Suppressor macrophage (primary cell): ENCODE results near the gene RHOG.
"Not testable (repeated sequence)": the region's sequence is repeated elsewhere in the genome, so short reads cannot be mapped to it uniquely, and the experiment has no call there.

Experiments
- DNase-seq, 4 experiments: peaks; one replicate each; pipeline ENCODE4 v3.0.0-alpha.2; 2020 to 2022
- total RNA-seq, 17 experiments: gene quantifications; one replicate each; lab custom pipeline; 2026; ENCODE audit warnings: mixed read lengths in 6 of 17, inconsistent platforms in 3 of 17; lab: John Stamatoyannopoulos, UW

RHOG gene
- 58.0 to 260 (median 111) reads per million in 17 experiments for total RNA-seq

DNA sequence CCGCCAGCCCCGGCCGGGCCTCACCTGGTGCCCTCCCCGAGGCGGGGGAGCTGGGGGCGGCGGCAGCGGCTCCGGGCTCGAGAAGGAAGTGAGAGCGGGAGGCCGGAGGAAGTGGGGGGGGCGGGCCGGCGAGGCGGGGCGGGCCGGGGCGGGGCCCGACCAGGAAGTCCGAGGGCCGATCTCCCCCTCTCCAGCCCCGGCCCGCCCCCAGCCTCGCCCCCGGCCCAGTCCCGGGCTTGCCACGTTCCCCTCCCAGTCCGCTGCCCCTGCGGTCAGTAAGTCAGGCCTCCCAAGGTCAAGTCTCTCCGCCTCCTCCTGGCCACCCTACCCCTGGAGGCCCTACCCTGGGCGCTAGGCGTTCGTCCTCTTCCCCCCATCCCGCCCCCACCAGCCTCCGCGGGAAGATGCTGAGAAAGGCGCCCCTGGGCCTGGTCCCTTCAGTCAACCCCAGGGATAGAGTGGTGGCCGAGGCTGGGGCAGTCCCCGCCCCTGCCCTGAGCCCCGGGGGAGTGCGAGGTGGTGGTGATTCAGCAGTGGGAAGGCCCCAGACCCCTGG lies at the start of gene RHOG:
RHOG (minus strand) TSS at position 90 of the 556 bp plus-strand sequence. CDS start 12,821 bp downstream, outside the sequence.
- peak in 3 of 4 experiments; percentile 82 to 95 (median 93) for DNase-seq

DNA sequence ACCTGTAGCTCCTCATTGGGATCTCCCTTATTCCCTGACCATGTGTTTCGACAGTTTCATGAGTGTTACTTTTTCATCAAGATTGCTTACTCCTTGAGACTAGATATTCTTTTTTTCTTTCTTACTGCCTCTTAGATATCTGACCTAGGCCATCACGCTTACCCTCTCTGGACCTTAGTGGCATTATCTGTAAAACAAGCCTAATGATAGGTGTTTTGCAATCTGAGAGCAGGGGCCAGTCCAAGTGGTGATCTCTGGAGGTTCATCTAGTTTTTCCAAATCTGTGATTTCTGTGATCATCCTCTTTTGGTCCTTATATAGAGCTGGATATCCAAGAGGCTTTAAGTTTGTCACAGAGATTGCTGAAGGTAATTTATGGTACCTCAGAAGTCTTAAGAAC lies 49.3 kb upstream of the RHOG start:
- DNase-seq = no peak

DNA sequence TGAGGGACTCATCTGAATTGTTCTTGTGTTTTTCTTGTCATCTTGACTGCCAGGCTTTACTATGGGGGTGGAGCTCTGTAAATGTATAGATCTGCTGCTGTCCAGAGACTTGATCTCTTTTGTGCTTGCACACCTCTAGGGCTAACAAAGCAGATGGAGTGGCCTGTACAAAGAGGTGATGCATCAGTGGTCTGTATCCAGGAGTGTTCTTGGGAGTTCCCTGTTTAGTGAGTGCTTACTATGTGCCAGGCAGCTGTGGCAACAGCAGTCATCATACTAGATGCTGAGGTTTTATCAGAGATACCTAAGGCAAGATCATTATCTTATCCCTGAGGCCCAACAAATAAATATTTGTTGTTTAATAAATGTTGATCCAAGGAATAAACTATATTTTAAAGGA lies 48.1 kb upstream of the RHOG start:
- no peak for DNase-seq

DNA sequence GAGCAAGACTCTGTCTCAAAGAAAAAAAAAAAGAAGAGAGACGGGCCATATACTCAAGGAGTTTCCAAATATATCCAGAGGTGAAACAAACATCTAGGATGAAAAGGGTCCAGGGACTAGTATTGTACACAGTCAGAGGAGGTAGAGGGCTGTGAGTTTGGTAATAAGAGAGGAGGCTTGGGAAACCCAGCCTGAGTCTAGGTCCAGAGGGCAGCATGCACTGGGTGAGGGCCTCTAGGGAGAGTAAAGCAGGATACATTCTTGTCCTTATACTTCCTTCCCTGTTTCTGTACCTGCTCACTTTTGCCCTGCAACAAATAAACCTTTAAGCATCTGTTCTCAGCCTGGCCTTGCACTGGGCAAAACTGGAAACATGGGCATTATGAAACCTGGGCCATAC lies 46.2 kb upstream of the RHOG start:
- no peak for DNase-seq

DNA sequence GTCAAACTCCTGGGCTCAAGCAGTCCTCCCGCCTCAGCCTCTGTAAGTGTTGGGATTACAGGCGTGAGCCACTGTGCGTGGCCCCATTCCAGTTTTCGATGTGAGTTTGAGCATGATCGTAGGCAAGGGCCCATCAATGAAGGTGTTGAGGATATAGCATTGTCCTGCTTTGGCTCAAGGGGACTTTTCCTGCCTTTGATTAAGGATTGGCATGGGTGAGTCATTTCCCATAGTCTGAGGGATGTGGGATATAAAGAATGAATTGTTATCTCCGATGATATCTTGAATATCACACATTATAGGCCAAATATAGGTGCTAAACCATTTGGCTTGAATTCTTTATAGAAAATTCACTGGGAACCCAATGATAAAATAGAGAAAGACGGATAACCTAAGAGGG lies 45.1 kb upstream of the RHOG start:
- no peak for DNase-seq

DNA sequence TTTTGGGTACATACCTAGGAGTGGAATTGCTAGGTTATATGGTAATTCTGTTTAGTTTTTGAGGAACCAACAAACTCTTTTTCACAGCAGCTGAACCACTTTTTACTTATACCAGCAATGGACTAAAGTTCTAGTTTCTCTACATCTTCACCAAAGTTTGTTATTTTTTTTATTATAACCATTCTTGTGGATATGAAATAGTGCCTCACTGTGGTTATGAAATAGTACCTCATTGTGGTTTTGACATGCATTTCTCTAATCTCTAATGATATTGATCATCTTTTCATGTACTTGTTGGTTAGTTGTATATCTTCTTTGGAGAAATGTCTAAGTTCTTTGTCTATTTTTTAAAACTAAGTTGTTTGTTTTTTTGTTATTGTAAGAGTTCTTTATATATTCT lies 41.9 kb upstream of the RHOG start:
- no peak for DNase-seq

DNA sequence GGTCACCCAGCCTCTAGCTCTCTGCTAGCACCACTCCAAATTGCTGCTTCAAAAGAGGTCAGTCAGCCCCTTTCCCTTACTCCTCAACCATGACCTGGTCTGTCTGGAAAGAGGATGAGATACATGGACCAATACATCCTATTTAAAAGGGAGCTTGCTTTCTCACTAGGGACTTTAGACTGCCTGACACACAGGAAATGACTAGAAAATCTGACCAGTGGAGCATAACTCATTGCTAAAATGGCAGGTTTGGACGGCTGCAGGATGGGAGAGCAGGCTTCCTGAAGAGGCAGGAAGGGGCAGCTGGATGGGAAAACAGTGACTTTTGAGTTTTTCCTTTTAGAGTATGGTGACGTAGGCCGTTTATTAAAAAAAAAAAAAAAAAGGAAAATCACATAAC lies 40.0 kb upstream of the RHOG start:
- DNase-seq = no peak

DNA sequence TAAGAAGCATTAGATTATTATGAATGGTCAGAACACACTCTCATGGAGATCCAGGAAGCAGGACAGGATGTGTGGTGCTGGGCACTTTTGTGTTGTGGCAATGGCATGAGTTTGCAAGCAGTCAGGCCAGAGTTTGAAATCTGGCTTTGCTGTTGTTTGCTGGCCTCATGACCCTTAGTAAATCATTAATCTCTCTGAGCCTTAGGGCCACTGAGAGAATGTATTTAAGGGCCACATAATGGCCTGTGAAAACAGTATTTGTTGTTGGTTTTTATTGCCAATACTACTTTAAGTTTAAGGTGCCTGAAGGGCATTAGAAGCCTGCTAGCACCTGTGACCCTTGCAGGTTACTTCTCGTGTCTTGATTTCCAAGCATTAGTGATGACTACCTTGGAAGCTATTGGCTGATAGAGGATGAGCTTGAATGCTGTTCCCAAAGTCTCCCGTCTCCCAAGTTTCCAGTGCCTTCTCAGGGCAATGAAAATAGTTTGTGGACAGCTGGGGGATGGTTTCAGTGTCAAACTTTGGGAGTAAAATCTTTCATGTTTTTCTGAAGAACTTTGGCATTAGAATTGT lies 39.3 kb upstream of the RHOG start:
- no peak for DNase-seq

DNA sequence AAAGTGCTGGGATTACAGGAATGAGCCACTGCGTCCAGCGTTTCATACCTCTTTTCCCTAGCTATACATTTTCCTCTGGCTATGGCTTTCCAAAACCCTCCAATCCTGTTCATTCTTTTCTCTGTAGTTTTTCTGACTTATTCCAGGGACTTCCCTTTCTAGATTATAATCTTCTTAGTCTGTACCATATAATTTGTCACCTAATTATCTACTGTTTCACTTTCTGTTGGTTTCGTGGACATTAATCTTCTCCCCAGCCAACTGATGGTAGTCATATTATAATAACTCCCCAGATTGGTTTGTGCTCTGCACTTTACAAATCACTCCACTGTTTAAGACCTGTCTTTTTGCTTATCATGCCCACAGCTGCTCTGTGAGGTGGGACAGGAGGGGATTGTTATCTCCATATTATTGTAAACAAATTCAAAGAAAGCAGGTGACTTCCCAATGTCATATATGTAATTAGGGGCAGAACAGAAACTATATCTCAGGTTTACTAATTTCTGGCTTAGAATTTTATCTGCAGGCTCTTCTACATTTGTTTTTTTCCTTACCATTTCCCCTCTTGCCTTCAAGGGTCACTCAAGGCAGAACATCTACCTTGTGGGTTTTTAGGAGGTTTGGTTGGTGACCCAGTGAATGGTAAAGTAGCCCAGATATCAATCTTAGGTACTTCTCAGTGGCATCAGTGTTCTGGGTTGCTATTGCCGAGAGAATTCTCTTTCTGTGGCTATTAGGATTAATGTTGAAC lies 38.6 kb upstream of the RHOG start:
- no peak for DNase-seq

DNA sequence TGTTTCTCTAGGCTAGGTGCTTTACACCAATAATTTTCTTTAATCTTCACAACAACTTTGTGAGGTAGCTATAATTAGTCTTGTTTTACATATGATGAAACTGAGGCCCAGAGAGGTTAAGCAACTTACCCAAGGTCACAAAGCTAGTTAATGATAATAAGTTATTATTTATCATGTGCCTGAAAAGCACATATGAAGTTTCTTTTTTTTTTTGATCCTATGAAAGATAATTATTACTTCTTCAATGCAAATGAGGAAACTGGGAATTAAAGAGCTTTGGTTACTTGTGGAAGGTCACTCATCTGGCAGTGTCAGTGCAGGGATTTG lies 37.5 kb upstream of the RHOG start:
- no peak for DNase-seq

DNA sequence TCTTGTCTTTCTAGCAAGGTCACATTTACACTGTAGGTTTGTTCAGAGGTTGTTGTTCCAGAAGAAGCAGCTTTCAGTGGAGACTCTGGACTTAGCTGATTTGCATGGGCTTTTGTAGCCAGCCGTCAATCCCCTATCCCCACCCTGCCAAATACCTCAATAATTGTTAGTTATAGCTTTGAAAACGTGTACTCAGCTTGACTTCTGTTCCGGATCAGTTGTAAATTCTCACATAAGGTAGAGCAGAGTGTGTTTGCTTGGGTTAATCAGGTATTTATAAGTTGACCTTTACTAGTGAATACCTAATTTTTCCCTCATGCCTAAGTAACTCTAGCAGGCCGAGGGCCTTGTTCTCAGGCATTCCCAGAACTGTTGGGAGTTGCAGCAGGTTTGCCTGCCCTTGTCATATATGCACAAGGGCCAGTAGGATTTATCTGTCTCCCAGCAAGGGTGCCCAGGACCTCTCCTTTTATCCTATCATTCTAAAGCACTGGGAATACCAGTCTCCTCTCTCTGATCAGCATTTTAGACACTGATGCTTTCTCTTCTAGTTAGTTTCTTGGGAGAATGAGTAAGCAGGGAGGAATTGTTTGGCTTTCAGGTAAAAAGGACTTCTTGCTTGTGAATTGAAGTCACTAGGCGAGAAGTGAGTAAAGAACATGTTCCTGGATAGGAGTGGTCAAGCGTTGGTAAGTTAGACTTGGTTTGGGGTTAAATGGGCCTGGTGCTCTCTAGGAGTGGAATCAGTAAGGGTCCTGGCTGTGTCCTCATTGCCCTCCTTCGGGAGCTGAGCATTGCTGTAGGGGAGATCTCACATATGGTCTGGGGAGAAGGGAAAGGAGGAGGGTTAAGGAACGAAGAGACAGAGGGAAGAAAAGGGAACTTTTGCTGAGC lies 36.9 kb upstream of the RHOG start:
- DNase-seq = no peak

DNA sequence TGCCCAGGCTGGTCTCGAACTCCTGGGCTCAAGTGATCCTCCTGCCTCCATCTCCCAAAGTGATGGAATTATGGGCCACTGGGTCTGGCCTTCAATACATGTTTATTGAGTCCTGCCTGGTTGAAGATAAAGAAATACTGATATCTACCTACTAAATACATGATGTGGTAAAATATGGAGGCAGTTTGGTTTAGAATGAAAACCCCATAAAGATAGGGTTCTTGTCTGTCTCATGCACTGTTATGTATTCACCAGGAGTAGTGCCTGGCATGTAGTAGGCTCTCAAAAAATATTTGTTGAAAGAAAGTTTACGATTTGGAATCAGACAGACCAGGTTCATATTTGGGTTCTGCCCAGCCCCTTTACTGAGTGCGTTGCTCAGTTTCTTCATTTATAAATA lies 35.9 kb upstream of the RHOG start:
- no peak for DNase-seq

DNA sequence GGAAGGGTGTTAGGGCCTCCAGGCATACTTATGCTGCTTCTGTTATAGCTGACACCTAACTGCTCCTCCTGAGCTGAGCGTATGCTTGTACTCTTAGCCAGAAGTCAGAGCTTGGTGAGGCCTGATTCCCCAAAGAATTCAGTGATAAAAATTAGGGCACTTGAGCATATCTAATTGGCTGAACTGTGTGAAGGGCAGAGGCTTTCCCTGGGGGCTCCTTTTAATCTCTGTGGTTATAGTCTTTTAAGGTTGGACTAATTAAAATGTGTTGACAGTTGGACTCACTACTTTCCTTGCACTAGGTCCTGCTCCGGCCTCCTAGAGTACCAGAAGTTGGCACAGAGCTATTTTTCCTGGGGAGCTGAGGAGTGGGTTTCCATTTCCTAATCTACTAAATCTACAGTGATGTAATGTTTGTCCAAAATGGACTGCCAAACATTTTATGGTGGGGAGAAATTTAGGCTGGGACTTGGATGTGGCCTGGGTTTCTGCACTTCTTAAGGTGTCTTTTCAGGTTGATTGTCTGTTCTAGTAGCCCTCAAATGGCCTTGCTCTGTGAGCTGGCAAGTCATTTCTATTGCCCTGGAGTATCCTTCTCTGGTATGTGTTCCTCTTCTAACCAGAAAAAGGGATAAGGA lies 33.1 kb upstream of the RHOG start:
- DNase-seq = no peak

DNA sequence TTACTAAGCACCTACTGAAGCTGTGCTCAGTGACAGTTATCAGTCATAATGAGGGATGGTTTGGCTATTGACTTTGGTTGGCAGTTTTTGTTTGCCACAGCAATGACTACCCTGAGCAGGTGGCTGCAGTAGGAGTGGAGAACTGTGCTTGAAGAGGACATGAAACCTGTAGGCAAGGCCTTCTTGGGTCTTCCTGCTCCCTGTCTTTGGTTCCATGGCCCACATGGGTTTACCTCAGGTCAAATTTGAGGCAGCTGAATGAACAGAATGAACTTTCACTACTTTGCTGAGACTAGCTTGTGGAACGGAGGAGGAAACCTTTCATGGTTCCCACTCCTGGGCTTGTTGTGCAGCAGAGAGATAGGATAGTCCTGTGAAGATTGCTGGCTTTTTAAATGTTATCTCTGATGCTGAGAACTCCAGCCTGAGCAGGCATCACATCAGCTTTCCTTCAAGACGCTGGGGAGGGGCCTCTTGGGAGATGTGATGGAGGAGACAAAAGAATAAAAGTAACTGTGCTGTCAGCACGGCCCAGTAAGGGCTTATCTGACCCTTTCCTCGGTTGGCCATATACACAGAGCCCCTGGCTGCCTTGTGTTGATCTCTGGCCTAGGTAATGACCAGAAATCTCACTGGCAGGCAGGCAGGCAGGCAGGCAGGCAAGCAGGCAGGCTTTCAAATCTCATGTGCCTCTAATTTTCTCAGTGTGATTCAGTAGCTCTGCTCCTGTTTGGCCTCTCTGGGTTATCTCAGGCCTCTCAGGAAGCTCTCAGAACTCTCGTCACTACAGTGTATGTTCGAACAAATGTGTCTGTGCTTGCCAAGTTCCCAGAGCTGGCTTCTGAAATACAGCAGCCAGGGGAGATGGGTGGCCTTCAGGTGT lies 26.7 kb upstream of the RHOG start:
- no peak for DNase-seq

DNA sequence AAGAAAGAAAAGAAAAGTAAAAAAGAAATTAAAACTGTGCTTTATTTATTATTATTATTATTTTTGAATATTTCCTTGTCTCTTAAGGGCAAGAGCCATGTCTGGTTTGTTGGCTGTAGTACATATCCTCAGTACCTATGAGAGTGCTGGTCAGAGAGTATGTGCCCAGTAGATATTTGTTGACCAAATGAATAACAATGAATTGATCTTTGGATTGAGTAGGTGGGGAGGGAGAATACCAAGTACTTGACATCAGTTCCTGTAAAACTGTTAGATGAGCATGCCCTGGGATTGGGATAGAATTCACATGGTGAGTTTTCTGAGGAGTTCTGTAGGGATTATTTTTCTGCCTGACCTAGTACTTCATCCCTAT lies 26.1 kb upstream of the RHOG start:
- DNase-seq = no peak

DNA sequence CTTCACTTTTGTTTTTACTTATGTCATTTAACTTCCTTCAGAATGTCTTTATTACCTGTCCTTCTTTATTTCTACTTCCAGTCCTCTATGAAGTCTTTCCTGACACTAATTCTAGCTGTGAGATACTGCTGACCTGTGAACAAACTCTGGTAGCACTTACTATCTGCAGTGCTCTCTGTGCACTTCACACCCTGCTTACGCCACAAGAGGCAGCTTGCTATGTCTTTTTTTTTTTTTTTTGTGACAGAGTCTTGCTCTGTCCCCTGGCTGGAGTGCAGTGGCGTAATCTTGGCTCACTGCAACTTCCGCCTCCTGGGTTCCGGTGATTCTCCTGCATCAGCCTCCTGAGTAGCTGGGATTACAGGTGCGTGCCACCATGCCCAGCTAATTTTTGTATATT lies 25.4 kb upstream of the RHOG start:
- DNase-seq = peak; percentile 43 to 77 (median 67)

DNA sequence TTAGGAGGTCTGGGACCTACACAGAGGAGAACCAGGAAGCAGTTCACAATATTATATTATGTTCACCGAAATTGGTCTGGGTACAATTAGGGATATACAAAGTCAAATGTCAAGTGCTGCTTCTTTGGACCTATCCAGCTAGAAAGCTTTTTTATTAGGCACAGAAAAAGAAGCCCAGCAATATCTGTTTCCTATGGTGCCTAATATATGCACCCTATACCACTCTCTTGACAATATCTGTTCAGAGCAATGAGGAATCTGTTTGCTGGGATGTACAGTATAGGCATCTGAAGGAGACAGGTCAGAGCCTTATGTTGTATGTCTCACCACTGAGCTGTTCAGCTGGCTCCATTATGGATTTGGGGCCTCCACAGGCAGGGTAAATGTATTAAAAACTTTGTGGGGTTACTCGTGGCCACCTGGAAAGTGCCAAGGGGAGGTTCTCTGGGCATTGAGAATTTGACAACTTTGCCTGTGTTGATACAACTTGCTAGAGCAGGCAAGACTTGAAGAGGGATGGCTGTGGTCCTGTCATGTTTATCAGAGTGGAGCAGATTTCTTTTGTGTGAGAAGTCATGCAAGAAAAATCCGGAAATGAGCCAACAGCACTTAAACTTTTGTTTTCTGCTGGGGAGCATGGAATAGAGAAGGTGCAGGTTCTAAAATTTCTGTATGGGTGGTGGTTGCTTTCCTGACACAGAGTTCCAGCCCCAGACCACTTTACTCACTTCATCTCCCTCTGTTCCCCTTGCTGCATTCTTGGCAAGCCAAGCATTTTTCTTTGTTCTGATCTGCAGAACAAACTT lies 24.8 kb upstream of the RHOG start:
- peak in 1 of 4 experiments; percentile 36 for DNase-seq

DNA sequence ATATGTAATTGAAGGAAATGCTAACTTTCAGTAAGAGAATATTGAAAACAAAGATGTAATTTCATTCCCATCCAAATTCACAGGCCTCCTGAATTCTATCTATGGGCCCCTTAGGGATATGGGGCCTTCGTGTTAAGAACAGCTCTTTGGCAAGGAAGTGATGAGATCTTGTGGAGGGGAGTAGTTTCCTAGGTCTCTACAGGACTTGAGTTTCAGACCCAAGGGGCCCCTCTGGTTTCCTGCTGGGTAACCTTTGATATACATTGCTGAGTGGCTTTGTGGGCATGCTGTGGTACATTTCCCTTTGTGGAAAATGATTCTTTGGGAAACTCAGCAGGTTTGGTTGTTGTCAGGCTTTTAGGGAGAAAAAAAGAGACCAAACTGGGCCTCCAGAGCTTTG lies 20.9 kb upstream of the RHOG start:
- no peak for DNase-seq

DNA sequence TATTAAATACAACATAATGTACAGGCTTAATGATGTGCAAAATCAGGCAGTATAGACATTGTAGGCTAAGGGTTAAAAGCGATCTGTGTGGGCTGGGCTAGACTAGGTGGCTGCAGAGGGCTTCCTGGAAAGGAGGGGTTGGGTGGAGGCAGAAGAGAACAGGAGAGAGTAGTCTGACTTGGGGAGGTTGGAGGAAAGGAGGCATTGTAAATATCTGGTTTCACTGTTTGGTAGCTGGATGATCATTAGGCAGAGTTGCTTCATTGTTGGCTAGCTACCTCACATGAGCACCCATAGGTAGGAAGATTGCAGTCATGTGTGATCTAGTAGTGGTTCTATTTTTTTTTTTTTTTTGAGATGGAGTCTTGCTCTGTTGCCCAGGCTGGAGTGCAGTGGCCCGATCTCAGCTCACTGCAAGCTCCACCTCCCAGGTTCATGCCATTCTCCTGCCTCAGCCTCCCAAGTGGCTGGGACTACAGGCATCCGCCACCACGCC lies 20.2 kb upstream of the RHOG start:
- DNase-seq = not testable (repeated sequence)

DNA sequence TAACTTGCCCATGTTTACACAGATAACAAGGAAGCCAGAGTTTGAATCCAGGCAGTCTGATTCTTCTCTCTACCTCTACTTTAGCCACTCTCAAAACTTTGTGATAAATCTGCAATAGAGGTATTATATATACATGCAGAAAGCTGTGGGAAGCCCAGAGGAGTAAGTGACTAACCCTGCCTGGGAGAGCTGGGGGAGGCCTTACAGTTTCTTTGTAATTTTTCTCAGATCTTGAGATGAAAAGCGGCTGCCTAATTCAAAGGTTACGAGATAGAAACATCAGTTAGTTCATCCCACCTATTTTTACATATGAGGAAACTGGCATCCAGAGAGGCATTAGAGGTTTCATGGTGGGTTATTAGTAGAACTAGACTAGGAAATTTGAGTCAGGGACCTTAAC lies 19.6 kb upstream of the RHOG start:
- DNase-seq = peak in 1 of 4 experiments; percentile 34
